Hematopoietic multipotent progenitor cell treated with erythropoietin and hydrocortisone succinate and interleukin-3 and kit ligand, for 15 days (in vitro differentiated cells): Measurements from ENCODE around the gene GPR68.
A peak's percentile ranks its signal among the peaks of the same experiment; 100 is the strongest.
"Not testable (repeated sequence)": the region's sequence is repeated elsewhere in the genome, so short reads cannot be mapped to it uniquely, and the experiment has no call there.

Experiments used
- DNase-seq: peaks from one replicate; pipeline ENCODE4 v3.0.0-alpha.2; 2015; ENCODE audit warnings: low spot score

The GPR68 gene

GRCh38 chr14:91252871-91253794 lies 8.6 kb upstream of the GPR68 start:
- peak; percentile 52 for DNase-seq

- no peak for DNase-seq
Measured at GRCh38 chr14:91250912-91251311, 6.4 kb upstream of the GPR68 start.

GRCh38 chr14:91249841-91250616 lies 5.5 kb upstream of the GPR68 start:
- DNase-seq = no peak

GRCh38 chr14:91246051-91246852 lies 1.7 kb upstream of the GPR68 start:
- no peak for DNase-seq

- DNase-seq = not testable (repeated sequence)
Measured at GRCh38 chr14:91245616-91246015, 1.1 kb upstream of the GPR68 start.

- no peak for DNase-seq
Measured at GRCh38 chr14:91245029-91245428, 525 bp upstream of the GPR68 start.

GRCh38 chr14:91243074-91243471 lies 1.4 kb downstream of the GPR68 start:
- DNase-seq = no peak

- DNase-seq = no peak
Measured at GRCh38 chr14:91242635-91243034, 1.9 kb downstream of the GPR68 start.

GRCh38 chr14:91241863-91242262 lies 2.6 kb downstream of the GPR68 start:
- no peak for DNase-seq

GRCh38 chr14:91238661-91239060 lies 5.8 kb downstream of the GPR68 start:
- DNase-seq = no peak

- DNase-seq = no peak
Measured at GRCh38 chr14:91238085-91238484, 6.4 kb downstream of the GPR68 start.

GRCh38 chr14:91237219-91237618 lies 7.3 kb downstream of the GPR68 start:
- no peak for DNase-seq

GRCh38 chr14:91235841-91236240 lies 8.7 kb downstream of the GPR68 start:
- no peak for DNase-seq

- DNase-seq = no peak
Measured at GRCh38 chr14:91234791-91235114, 9.8 kb downstream of the GPR68 start.

- no peak for DNase-seq
Measured at GRCh38 chr14:91233936-91234790, 10.3 kb downstream of the GPR68 start.

GRCh38 chr14:91232603-91233002 lies 11.9 kb downstream of the GPR68 start:
- no peak for DNase-seq

GRCh38 chr14:91232052-91232451 lies 12.5 kb downstream of the GPR68 start:
- DNase-seq = no peak

GRCh38 chr14:91231446-91231845 lies 13.1 kb downstream of the GPR68 start:
- no peak for DNase-seq

- DNase-seq = no peak
Measured at GRCh38 chr14:91230397-91231035, 14.0 kb downstream of the GPR68 start.

- no peak for DNase-seq
Measured at GRCh38 chr14:91229743-91230200, 14.7 kb downstream of the GPR68 start.

- no peak for DNase-seq
Measured at GRCh38 chr14:91229005-91229382, 15.5 kb downstream of the GPR68 start.
